Neural cell (in vitro differentiated cells): ENCODE measurements around the gene SNRNP200. TPM values are rescaled to one million over a fixed set of nuclear protein-coding genes. Genes with fewer than 3 reads are reported as not detected.

Source experiments
- H2AFZ ChIP-seq: fragments of 200-600, 300-800 bp; sonication (generic), shearing (Covaris generic); 2 replicates; pipeline ENCODE4 v1.6.0; 2014; ENCODE audit warnings: low read depth, mild to moderate bottlenecking, antibody characterized with exemption, low read length, moderate library complexity
- H3F3A ChIP-seq: fragments of 200-600 bp; shearing (Covaris generic); 2 replicates; pipeline ENCODE4 v1.6.1; 2016; ENCODE audit warnings: mild to moderate bottlenecking, moderate library complexity, mixed read lengths, antibody characterized with exemption, low read length; ENCODE audit not compliant: insufficient read depth, poor library complexity, severe bottlenecking
- H3K27ac ChIP-seq: fragments of 200-600, 300-800 bp; sonication (generic), shearing (Covaris generic); 2 replicates; pipeline ENCODE4 v1.5.1; 2014; ENCODE audit warnings: mild to moderate bottlenecking, low read length, moderate library complexity
- H3K27me3 ChIP-seq: fragments of 300-800, 200-600 bp; sonication (generic), shearing (Covaris generic); 2 replicates; pipeline ENCODE4 v1.6.0; 2014; ENCODE audit warnings: mild to moderate bottlenecking, low read depth, low read length, moderate library complexity; ENCODE audit not compliant: insufficient read depth
- H3K36me3 ChIP-seq: fragments of 300-800, 200-600 bp; sonication (generic), shearing (Covaris generic); 2 replicates; pipeline ENCODE4 v1.5.1; 2014; ENCODE audit warnings: mild to moderate bottlenecking, antibody characterized with exemption, low read length, moderate library complexity; ENCODE audit not compliant: insufficient read depth
- H3K4me2 ChIP-seq: fragments of 300-800, 200-600 bp; sonication (generic), shearing (Covaris generic); 2 replicates; pipeline ENCODE4 v1.6.0; 2014; ENCODE audit warnings: mild to moderate bottlenecking, low read length
- H3K4me3 ChIP-seq: fragments of 300-800, 200-600 bp; sonication (generic), shearing (Covaris generic); 2 replicates; pipeline ENCODE4 v1.5.1; 2014; ENCODE audit warnings: mild to moderate bottlenecking, low read length, moderate library complexity
- H3K79me2 ChIP-seq: fragments of 200-600 bp; shearing (Covaris generic); replicated peaks from 2 replicates; pipeline ENCODE4 v1.6.0; 2014; ENCODE audit warnings: mild to moderate bottlenecking, low read length, moderate library complexity; ENCODE audit not compliant: insufficient read depth
- H3K9ac ChIP-seq: fragments of 300-800, 200-600 bp; sonication (generic), shearing (Covaris generic); 2 replicates; pipeline ENCODE4 v1.6.1; 2016; ENCODE audit warnings: mild to moderate bottlenecking, low read length, mixed read lengths
- H3K9me2 ChIP-seq: fragments of 200-600 bp; shearing (Covaris generic); 2 replicates; pipeline ENCODE4 v1.6.1; 2016; ENCODE audit warnings: mild to moderate bottlenecking, low read length, mixed read lengths; ENCODE audit not compliant: insufficient read depth
- H3K9me3 ChIP-seq: fragments of 200-600, 300-800 bp; sonication (generic), shearing (Covaris generic); 2 replicates; pipeline ENCODE4 v1.6.1; 2016; ENCODE audit warnings: mild to moderate bottlenecking, mixed run types, low read length, moderate library complexity, mixed read lengths
- H4K20me1 ChIP-seq: fragments of 200-600 bp; shearing (Covaris generic); 2 replicates; pipeline ENCODE4 v1.6.1; 2016; ENCODE audit warnings: mild to moderate bottlenecking, mixed run types; ENCODE audit not compliant: insufficient read depth
- CTCF ChIP-seq: fragments of 450-650 bp; IDR thresholded peaks from 2 replicates; pipeline ENCODE4 v1.5.1; 2014; ENCODE audit warnings: antibody characterized with exemption, mild to moderate bottlenecking, moderate library complexity; ENCODE audit not compliant: poor library complexity, severe bottlenecking
- EP300 ChIP-seq: fragments of 450-650 bp; conservative IDR thresholded peaks from 2 replicates; pipeline ENCODE4 v1.6.1; 2014; ENCODE audit warnings: antibody characterized with exemption, mild to moderate bottlenecking, moderate library complexity; ENCODE audit not compliant: poor library complexity, severe bottlenecking
- EZH2 ChIP-seq: fragments of 200-600, 300-800 bp; shearing (Covaris generic), sonication (generic); IDR thresholded peaks from 2 replicates; pipeline ENCODE4 v1.6.1; 2014; ENCODE audit warnings: antibody characterized with exemption, low read length, borderline replicate concordance, mild to moderate bottlenecking; ENCODE audit not compliant: insufficient read depth, poor library complexity, severe bottlenecking
- MXI1 ChIP-seq: fragments of 450-650 bp; conservative IDR thresholded peaks from 2 replicates; pipeline ENCODE4 v1.6.1; 2014; ENCODE audit warnings: antibody characterized with exemption, mild to moderate bottlenecking; ENCODE audit not compliant: poor library complexity, severe bottlenecking
- POLR2AphosphoS5 ChIP-seq: IDR thresholded peaks from 2 replicates; pipeline ENCODE4 v1.6.1; 2012
- RAD21 ChIP-seq: fragments of 450-650 bp; conservative IDR thresholded peaks from 2 replicates; pipeline ENCODE4 v1.6.1; 2014; ENCODE audit warnings: antibody characterized with exemption, mild to moderate bottlenecking, moderate library complexity
- REST ChIP-seq: IDR thresholded peaks from 2 replicates; pipeline ENCODE4 v1.6.1; 2012; ENCODE audit warnings: borderline replicate concordance
- SMC3 ChIP-seq: fragments of 450-650 bp; conservative IDR thresholded peaks from 2 replicates; pipeline ENCODE4 v1.6.1; 2014; ENCODE audit warnings: antibody characterized with exemption, mild to moderate bottlenecking, moderate library complexity; ENCODE audit not compliant: poor library complexity
- TAF1 ChIP-seq: IDR thresholded peaks from 2 replicates; pipeline ENCODE4 v1.6.1; 2012; ENCODE audit warnings: low read depth
- polyA plus RNA-seq: library from polyadenylated mRNA; depleted of rRNA; stranded (reverse); fragments of >200 nt; gene quantifications from 2 replicates; pipeline ENCODE4 v1.2.3, GENCODE V29; 2014

The SNRNP200 gene
- polyA plus RNA-seq, 1 donor from 2014 or later = 70.4 TPM

GRCh38 chr2:96231316-96231715 lies 74.0 kb downstream of the SNRNP200 start:
- no peak for TF ChIP-seq CTCF
- no peaks in the 10 kb centered on the region for H3K36me3 ChIP-seq
- H3K9me2 ChIP-seq = no peaks in the 10 kb centered on the region
- H3F3A ChIP-seq = no peaks in the 10 kb centered on the region
- no peak overlapping the region for H2AFZ ChIP-seq
- H3K9ac ChIP-seq = no peak overlapping the region
- H3K9me3 ChIP-seq = no peaks in the 10 kb centered on the region
- no peaks in the 10 kb centered on the region for H3K79me2 ChIP-seq
- H3K4me3 ChIP-seq = no peak overlapping the region
- no peak overlapping the region for H3K27ac ChIP-seq
- H3K27me3 ChIP-seq = no peaks in the 10 kb centered on the region
- no peaks in the 10 kb centered on the region for H4K20me1 ChIP-seq
- H3K4me2 ChIP-seq = no peak overlapping the region

GRCh38 chr2:96225016-96225533 lies 80.3 kb downstream of the SNRNP200 start:
- Histone ChIP-seq H2AFZ (no peak overlapping the region), H3K79me2 (no peaks in the 10 kb centered on the region), H4K20me1 (no peaks in the 10 kb centered on the region), H3K36me3 (no peaks in the 10 kb centered on the region), H3K4me2 (no peak overlapping the region), H3F3A (no peaks in the 10 kb centered on the region), H3K9ac (no peak overlapping the region), H3K9me3 (no peaks in the 10 kb centered on the region), H3K27me3 (no peaks in the 10 kb centered on the region), H3K4me3 (no peak overlapping the region), H3K27ac (no peak overlapping the region), H3K9me2 (no peaks in the 10 kb centered on the region)
- TF ChIP-seq EZH2 = no peak
- no peak for TF ChIP-seq CTCF
- TF ChIP-seq MXI1 = no peak
- no peak for TF ChIP-seq RAD21
- no peak for TF ChIP-seq REST
- no peak for TF ChIP-seq POLR2AphosphoS5
- no peak for TF ChIP-seq TAF1
- no peak for TF ChIP-seq SMC3
- TF ChIP-seq EP300 = no peak

Other genes starting within 250 kb of the SNRNP200 start
- not detected in 2 replicates for gene ADRA2B, start 189.0 kb downstream of the SNRNP200 start, polyA plus RNA-seq
- gene ASTL, start 167.0 kb downstream of the SNRNP200 start, polyA plus RNA-seq = not detected in 2 replicates
- 1.5 and 2.1 TPM in 2 replicates for gene DUSP2, start 160.1 kb downstream of the SNRNP200 start, polyA plus RNA-seq
- 155 and 160 TPM in 2 replicates for gene STARD7, start 96.7 kb downstream of the SNRNP200 start, polyA plus RNA-seq
- 19.1 and 21.4 TPM in 2 replicates for gene TMEM127, start 39.5 kb downstream of the SNRNP200 start, polyA plus RNA-seq
- 182 and 188 TPM in 2 replicates for gene CIAO1, start 39.3 kb downstream of the SNRNP200 start, polyA plus RNA-seq
- gene ITPRIPL1, start 19.8 kb upstream of the SNRNP200 start, polyA plus RNA-seq = not detected in 2 replicates
- 0.82 and 2.7 TPM in 2 replicates for gene NCAPH, start 30.2 kb upstream of the SNRNP200 start, polyA plus RNA-seq
- 0.20 TPM in 1 of 2 replicates, not detected in the other for gene NEURL3, start 199.8 kb upstream of the SNRNP200 start, polyA plus RNA-seq
- gene ARID5A, start 231.2 kb upstream of the SNRNP200 start, polyA plus RNA-seq = 0.36 TPM in 1 of 2 replicates, not detected in the other